A673 (cell line): ENCODE results near the gene EIF5A2. TPM values are rescaled to one million over a fixed set of nuclear protein-coding genes. Genes with fewer than 3 reads are reported as not detected.
"Not testable (repeated sequence)": the region's sequence is repeated elsewhere in the genome, so short reads cannot be mapped to it uniquely, and the experiment has no call there.

Experiments used
- BruUV-seq: library from RNA; stranded (reverse); fragments of 400-500 nt; replicated peaks from 2 replicates; lab custom pipeline; 2021; lab: Mats Ljungman, UMichigan
- CTCF ChIA-PET: fragments of 300-600 bp; sonication (Branson Sonifier 250); formaldehyde crosslinking; loops from one replicate; lab custom pipeline; 2022; ENCODE audit warnings: antibody characterized with exemption; lab: Charles Lee
- POLR2A ChIA-PET: fragments of 300-600 bp; sonication (Branson Sonifier 250); formaldehyde crosslinking; loops from one replicate; lab custom pipeline; 2022; ENCODE audit warnings: antibody characterized with exemption; ENCODE audit not compliant: low non-redundant PET; lab: Charles Lee
- DNase-seq: peaks from one replicate; pipeline ENCODE4 v3.0.0-alpha.2; 2015; ENCODE audit warnings: low spot score
- H3K27ac ChIP-seq: fragments of 200-600 bp; sonication (generic); 2 replicates; pipeline ENCODE4 v1.5.1; 2016; ENCODE audit warnings: mixed run types, low read depth, mild to moderate bottlenecking, mixed read lengths, antibody characterized with exemption, low read length; ENCODE audit not compliant: poor library complexity, severe bottlenecking
- H3K27me3 ChIP-seq: fragments of 200-600 bp; sonication (generic); replicated peaks from 2 replicates; pipeline ENCODE4 v1.6.1; 2017; ENCODE audit warnings: mixed run types, low read depth, mild to moderate bottlenecking, mixed read lengths, antibody characterized with exemption, low read length; ENCODE audit not compliant: insufficient read depth, poor library complexity
- H3K36me3 ChIP-seq: fragments of 200-600 bp; sonication (generic); 2 replicates; pipeline ENCODE4 v1.6.1; 2016; ENCODE audit warnings: mixed run types, mild to moderate bottlenecking, mixed read lengths, antibody characterized with exemption, low read length; ENCODE audit not compliant: insufficient read depth, poor library complexity, severe bottlenecking
- H3K4me1 ChIP-seq: fragments of 200-600 bp; sonication (generic); 2 replicates; pipeline ENCODE4 v1.6.1; 2017; ENCODE audit warnings: mixed run types, mild to moderate bottlenecking, mixed read lengths, antibody characterized with exemption, low read length; ENCODE audit not compliant: insufficient read depth, poor library complexity, severe bottlenecking
- H3K4me3 ChIP-seq: fragments of 200-600 bp; sonication (generic); 2 replicates; pipeline ENCODE4 v1.5.1; 2016; ENCODE audit warnings: low read depth, mixed run types, mild to moderate bottlenecking, mixed read lengths, low read length; ENCODE audit not compliant: poor library complexity, severe bottlenecking
- H3K9me3 ChIP-seq: fragments of 200-600 bp; sonication (generic); 2 replicates; pipeline ENCODE4 v1.6.1; 2016; ENCODE audit warnings: mixed run types, low read depth, mild to moderate bottlenecking, mixed read lengths, antibody characterized with exemption, low read length; ENCODE audit not compliant: poor library complexity, severe bottlenecking
- CTCF ChIP-seq: fragments of 300-800, 200-600 bp; sonication (generic); conservative IDR thresholded peaks from 2 replicates; pipeline ENCODE4 v1.5.1; 2017; ENCODE audit warnings: low read depth, mild to moderate bottlenecking, antibody characterized with exemption, low read length, moderate library complexity, mixed read lengths
- EZH2 ChIP-seq: fragments of 200-600 bp; sonication (generic); IDR thresholded peaks from 2 replicates; pipeline ENCODE4 v1.6.1; 2017; ENCODE audit warnings: borderline replicate concordance, low read depth, mild to moderate bottlenecking, mixed read lengths, antibody characterized with exemption, low read length; ENCODE audit not compliant: poor library complexity, severe bottlenecking
- intact Hi-C: fragments of 100-400 bp; cut with micrococcal nuclease; formaldehyde crosslinking; loops from one replicate; pipeline ENCODE4 v1.10.0; 2022; ENCODE audit not compliant: unreplicated experiment
- total RNA-seq: library from RNA; stranded (reverse); gene quantifications from 2 replicates; pipeline ENCODE4 v1.2.3, GENCODE V29; 2021

The EIF5A2 gene
- total RNA-seq, 1 experiment from 2014 or later = 20.6 TPM

GRCh38 chr3:170942011-170942410 lies 33.6 kb upstream of the EIF5A2 start:
- CTCF ChIA-PET = interaction anchor here (0.6 kb wide), 1 partner anchor 594 kb away, joined by 5 read pairs; no protein-coding TSS in a partner anchor
- DNase-seq = no peak
- BruUV-seq = no TSS peak

GRCh38 chr3:170941551-170941950 lies 33.1 kb upstream of the EIF5A2 start:
- Histone ChIP-seq H3K27ac (no peak overlapping the region), H3K4me1 (no peaks in the 10 kb centered on the region), H3K36me3 (no peaks in the 10 kb centered on the region), H3K9me3 (peaks cover 10% of the 10 kb centered on the region), H3K27me3 (no peaks in the 10 kb centered on the region), H3K4me3 (no peak overlapping the region)
- POLR2A ChIA-PET = no interaction called here
- TF ChIP-seq EZH2 = no peak
- no peak for TF ChIP-seq CTCF
- CTCF ChIA-PET = interaction anchor here (0.6 kb wide), 1 partner anchor 595 kb away, joined by 5 read pairs; no protein-coding TSS in a partner anchor
- no peak for DNase-seq
- intact Hi-C loops = no loop called here
- BruUV-seq = no TSS peak

More at GRCh38 chr3:170942011-170942410, 33.6 kb upstream of the EIF5A2 start:
- H3K4me3 ChIP-seq = no peak overlapping the region
- no peak overlapping the region for H3K27ac ChIP-seq
- TF ChIP-seq CTCF = no peak
- no peak for TF ChIP-seq EZH2
- H3K4me1 ChIP-seq = no peaks in the 10 kb centered on the region
- no peaks in the 10 kb centered on the region for H3K36me3 ChIP-seq
- peaks cover 10% of the 10 kb centered on the region for H3K9me3 ChIP-seq
- intact Hi-C loops = no loop called here
- POLR2A ChIA-PET = no interaction called here
- no peaks in the 10 kb centered on the region for H3K27me3 ChIP-seq

GRCh38 chr3:170933039-170933438 lies 24.6 kb upstream of the EIF5A2 start:
- DNase-seq, H3K36me3 ChIP-seq, H3K9me3 ChIP-seq, CTCF ChIA-PET, H3K4me3 ChIP-seq, intact Hi-C loops, H3K27me3 ChIP-seq, H3K4me1 ChIP-seq, POLR2A ChIA-PET, BruUV-seq, H3K27ac ChIP-seq: not testable (repeated sequence)

GRCh38 chr3:170923553-170923952 lies 15.1 kb upstream of the EIF5A2 start:
- H3K4me3 ChIP-seq, H3K27me3 ChIP-seq, POLR2A ChIA-PET, CTCF ChIA-PET, H3K9me3 ChIP-seq, H3K27ac ChIP-seq, H3K4me1 ChIP-seq, BruUV-seq, H3K36me3 ChIP-seq, DNase-seq, intact Hi-C loops: not testable (repeated sequence)
